ENCODE results near the gene KMT2E. TPM values are rescaled to one million over a fixed set of nuclear protein-coding genes. Genes with fewer than 3 reads are reported as not detected.
"Not testable (repeated sequence)": the region's sequence is repeated elsewhere in the genome, so short reads cannot be mapped to it uniquely, and the experiment has no call there.

KMT2E gene
- total RNA-seq, 2 experiments from 2014 or later = 63.3 to 63.4 TPM

DNA sequence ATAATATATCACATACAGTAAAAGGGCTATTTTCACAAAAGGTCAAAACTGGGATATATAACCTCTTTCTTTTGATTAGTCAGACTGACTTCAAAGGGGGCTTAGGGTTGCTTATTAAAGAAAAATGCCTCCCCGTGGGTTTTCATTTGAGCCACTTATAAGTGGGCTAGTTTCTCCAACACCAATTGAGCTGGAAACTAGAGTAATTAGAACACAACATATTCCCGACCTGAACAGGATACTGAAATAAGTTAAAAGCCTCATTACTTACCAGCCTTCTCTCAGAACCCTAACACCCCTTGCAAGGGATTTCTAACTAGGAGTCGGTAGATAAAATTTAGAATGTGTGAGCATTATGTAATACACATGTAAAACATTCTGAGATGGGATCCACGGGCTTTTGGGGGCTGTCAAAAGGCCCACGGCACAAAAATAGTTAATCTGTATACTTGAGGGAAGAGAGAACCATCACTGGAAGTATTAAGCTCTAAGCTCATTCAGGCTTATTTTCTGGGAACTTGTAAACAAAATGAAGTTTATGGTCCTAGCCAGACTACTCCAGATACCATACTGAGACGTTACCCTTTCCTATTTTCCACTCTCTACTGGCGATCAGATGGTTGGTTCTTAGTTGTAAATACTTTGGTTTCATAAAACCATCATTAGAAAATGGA lies 29.3 kb upstream of the KMT2E start:
- Mint-ChIP-seq H3K4me1 (ENCODE audit: low read depth) (peaks cover 60% of the 10 kb centered on the region), H3K9me3 (no peaks in the 10 kb centered on the region), H3K27ac (peak overlapping the region; percentile 100), H3K4me3 (peak overlapping the region; percentile 98), H3K36me3 (ENCODE audit: low read depth) (peaks cover 5% of the 10 kb centered on the region), H3K27me3 (ENCODE audit: low read depth) (no peaks in the 10 kb centered on the region)
- DNase-seq = no peak
- intact Hi-C loops (cut with micrococcal nuclease) = loop anchor here (2.0 to 5.0 kb wide), 2 partner anchors 18 to 548 kb away; partner anchors contain the start of gene RINT1
- CTCF ChIA-PET = interaction anchor here (0.6 to 8.3 kb wide), 4 partner anchors 17 to 504 kb away, joined by 3 to 140 read pairs (median 7); partner anchors contain the start of gene KMT2E

GRCh38 chr7:104985259-104985617 lies 28.8 kb upstream of the KMT2E start:
- intact Hi-C loops (cut with micrococcal nuclease) = loop anchor here (2.0 kb wide), 1 partner anchor 18 kb away; no protein-coding TSS in a partner anchor
- Mint-ChIP-seq H3K4me3 (no peak overlapping the region), H3K27me3 (ENCODE audit: low read depth) (no peaks in the 10 kb centered on the region), H3K27ac (peak overlapping the region; percentile 9), H3K9me3 (no peaks in the 10 kb centered on the region), H3K4me1 (ENCODE audit: low read depth) (peaks cover 60% of the 10 kb centered on the region), H3K36me3 (ENCODE audit: low read depth) (peaks cover 7% of the 10 kb centered on the region)
- CTCF ChIA-PET = interaction anchor here (0.6 to 8.3 kb wide), 2 partner anchors 26 to 67 kb away, joined by 7 to 140 read pairs; partner anchors contain the start of gene KMT2E
- no peak for DNase-seq

DNA sequence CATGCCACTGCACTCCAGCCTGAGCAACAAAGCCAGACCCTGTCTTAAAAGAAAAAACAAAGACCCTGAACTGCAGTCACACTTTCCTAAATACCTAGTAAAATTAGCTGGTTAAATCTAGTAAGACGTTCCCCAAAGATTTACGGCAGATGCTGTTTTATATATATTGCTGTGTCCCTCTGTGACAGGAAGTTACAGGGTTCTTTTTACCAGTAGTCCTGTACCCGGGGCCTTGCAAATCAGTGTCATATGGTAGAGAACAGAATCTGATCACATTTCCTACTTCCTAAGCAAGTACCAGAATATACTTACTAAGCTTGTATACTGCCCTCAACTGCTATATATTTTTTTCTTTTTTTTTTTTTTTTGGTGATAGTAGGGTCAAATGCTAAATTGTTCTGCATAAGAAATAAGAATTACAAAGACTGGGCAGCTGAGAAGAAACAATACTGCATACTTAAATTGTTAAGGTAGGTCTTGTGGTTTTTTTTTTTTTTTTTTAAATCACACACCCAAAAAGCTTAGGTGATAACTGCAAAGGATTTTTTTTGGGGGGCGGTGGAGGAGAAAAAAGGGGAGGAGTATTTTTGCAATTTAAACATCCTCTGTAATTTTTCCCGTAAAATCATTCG lies 27.3 kb upstream of the KMT2E start:
- Mint-ChIP-seq H3K36me3 (ENCODE audit: low read depth) (peaks cover 13% of the 10 kb centered on the region), H3K4me1 (ENCODE audit: low read depth) (peaks cover 54% of the 10 kb centered on the region), H3K9me3 (no peaks in the 10 kb centered on the region), H3K4me3 (no peak overlapping the region), H3K27ac (no peak overlapping the region), H3K27me3 (ENCODE audit: low read depth) (no peaks in the 10 kb centered on the region)
- CTCF ChIA-PET = interaction anchor here (0.6 to 1.0 kb wide), 2 partner anchors 11 to 61 kb away, joined by 4 read pairs; no protein-coding TSS in a partner anchor
- intact Hi-C loops (cut with micrococcal nuclease) = no loop called here
- no peak for DNase-seq

GRCh38 chr7:104987403-104987802 lies 26.6 kb upstream of the KMT2E start:
- peaks cover 54% of the 10 kb centered on the region for H3K4me1 Mint-ChIP-seq (ENCODE audit: low read depth)
- H3K4me3 Mint-ChIP-seq; H3K27me3 Mint-ChIP-seq (ENCODE audit: low read depth); H3K27ac Mint-ChIP-seq; intact Hi-C loops (cut with micrococcal nuclease); H3K9me3 Mint-ChIP-seq; DNase-seq: not testable (repeated sequence)
- H3K36me3 Mint-ChIP-seq (ENCODE audit: low read depth) = peaks cover 16% of the 10 kb centered on the region
- CTCF ChIA-PET = interaction anchor here (0.6 to 1.0 kb wide), 2 partner anchors 11 to 62 kb away, joined by 4 read pairs; no protein-coding TSS in a partner anchor

GRCh38 chr7:104990983-104991382 lies 23.0 kb upstream of the KMT2E start:
- peaks cover 63% of the 10 kb centered on the region for H3K4me1 Mint-ChIP-seq (ENCODE audit: low read depth)

DNA sequence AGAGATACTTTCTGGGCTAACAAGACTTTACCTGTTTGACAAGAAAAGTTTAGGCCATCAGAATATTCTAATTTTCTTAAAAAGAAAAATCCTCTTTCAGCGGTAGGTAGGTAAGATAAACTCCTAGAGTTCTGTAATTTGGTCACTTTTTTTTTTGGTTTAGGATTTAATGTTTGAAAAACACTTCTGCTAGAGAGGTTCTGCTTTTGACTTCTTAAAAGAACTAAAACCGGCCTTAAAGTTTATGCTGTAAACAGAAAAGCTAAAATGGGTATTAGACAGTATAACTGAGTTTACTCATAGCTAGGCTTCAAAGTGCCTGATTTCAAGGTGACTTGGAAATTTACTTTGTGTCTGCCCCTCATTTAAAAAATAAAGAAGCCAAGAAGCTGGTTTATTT lies 21.7 kb upstream of the KMT2E start:
- Mint-ChIP-seq H3K27ac (peak overlapping the region; percentile 28), H3K36me3 (ENCODE audit: low read depth) (peaks cover 32% of the 10 kb centered on the region), H3K4me1 (ENCODE audit: low read depth) (peaks cover 67% of the 10 kb centered on the region), H3K27me3 (ENCODE audit: low read depth) (no peaks in the 10 kb centered on the region), H3K9me3 (no peaks in the 10 kb centered on the region), H3K4me3 (no peak overlapping the region)
- intact Hi-C loops (cut with micrococcal nuclease) = no loop called here
- DNase-seq = no peak
- CTCF ChIA-PET = interaction anchor here (0.6 to 1.3 kb wide), 2 partner anchors 11 to 338 kb away, joined by 3 read pairs; no protein-coding TSS in a partner anchor

More at GRCh38 chr7:104990983-104991382, 23.0 kb upstream of the KMT2E start:
- Mint-ChIP-seq H3K36me3 (ENCODE audit: low read depth) (peaks cover 27% of the 10 kb centered on the region), H3K27me3 (ENCODE audit: low read depth) (no peaks in the 10 kb centered on the region), H3K4me3 (no peak overlapping the region), H3K27ac (no peak overlapping the region), H3K9me3 (no peaks in the 10 kb centered on the region)
- CTCF ChIA-PET = interaction anchor here (0.6 to 0.9 kb wide), 3 partner anchors 20 to 68 kb away, joined by 3 read pairs; no protein-coding TSS in a partner anchor
- intact Hi-C loops (cut with micrococcal nuclease) = no loop called here
- no peak for DNase-seq

GRCh38 chr7:104993217-104993862 lies 20.7 kb upstream of the KMT2E start:
- intact Hi-C loops (cut with micrococcal nuclease) = no loop called here
- Mint-ChIP-seq H3K36me3 (ENCODE audit: low read depth) (peaks cover 31% of the 10 kb centered on the region), H3K9me3 (no peaks in the 10 kb centered on the region), H3K4me3 (no peak overlapping the region), H3K27me3 (ENCODE audit: low read depth) (no peaks in the 10 kb centered on the region), H3K4me1 (ENCODE audit: low read depth) (peaks cover 68% of the 10 kb centered on the region), H3K27ac (no peak overlapping the region)
- DNase-seq = no peak
- CTCF ChIA-PET = interaction anchor here (0.6 to 1.3 kb wide), 2 partner anchors 15 to 337 kb away, joined by 3 read pairs; no protein-coding TSS in a partner anchor

DNA sequence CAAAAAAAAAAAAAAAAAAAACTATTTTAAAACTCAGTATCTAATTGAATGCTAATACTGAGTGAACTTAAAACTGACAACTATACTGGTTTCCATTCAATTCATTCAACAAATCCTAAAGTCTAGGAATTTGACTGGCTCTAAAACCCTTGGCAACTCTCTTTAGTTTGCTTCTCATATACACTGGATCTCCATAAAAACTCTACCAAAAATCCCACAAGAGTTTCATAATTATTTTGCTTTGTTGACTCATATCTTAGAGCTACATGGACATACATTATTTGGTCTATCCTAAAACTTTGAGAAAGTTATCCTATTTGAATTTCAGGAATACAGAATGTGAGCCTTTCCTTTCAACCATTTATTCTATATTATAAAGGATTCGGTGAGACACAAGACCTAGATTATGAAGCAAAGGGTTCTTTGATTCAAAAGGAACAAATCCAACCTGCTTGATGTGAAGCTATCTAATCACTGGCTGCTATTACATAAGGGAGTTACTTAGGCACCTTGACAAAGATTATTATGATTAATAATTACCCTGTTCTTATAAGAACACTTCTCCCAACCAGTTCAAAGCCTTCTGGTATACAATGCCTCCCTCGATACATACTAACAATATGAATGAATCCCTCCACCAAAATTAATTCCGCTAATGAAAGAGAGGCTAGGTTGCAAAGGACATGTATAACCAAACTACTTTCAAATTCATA lies 15.8 kb upstream of the KMT2E start:
- H3K4me1 Mint-ChIP-seq (ENCODE audit: low read depth) = peaks cover 94% of the 10 kb centered on the region
- intact Hi-C loops (cut with micrococcal nuclease) = no loop called here
- H3K36me3 Mint-ChIP-seq (ENCODE audit: low read depth) = peaks cover 35% of the 10 kb centered on the region
- CTCF ChIA-PET = interaction anchor here (0.6 to 1.6 kb wide), 2 partner anchors 11 to 17 kb away, joined by 4 to 6 read pairs; no protein-coding TSS in a partner anchor
- no peak for DNase-seq
- peak overlapping the region; percentile 1 for H3K27ac Mint-ChIP-seq
- no peaks in the 10 kb centered on the region for H3K27me3 Mint-ChIP-seq (ENCODE audit: low read depth)
- H3K9me3 Mint-ChIP-seq = no peaks in the 10 kb centered on the region
- H3K4me3 Mint-ChIP-seq = no peak overlapping the region

DNA sequence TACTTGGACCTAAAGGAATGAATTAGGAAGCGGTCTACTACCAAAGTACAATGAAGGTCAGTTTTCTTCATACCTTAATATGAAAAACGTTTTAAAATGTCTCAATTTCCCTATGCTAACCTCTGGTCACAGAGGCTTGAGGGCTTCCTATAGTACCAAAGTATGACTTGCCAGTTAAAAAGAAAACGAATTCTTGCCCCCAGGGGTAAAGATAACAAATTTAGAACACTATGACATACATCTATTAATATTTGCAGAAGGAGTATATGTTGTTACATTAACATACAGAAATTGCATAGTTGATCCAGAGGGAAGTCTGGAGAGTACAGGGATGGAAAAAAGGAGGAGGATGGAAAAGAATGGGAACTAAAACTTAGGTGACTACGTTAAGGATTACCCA lies 13.8 kb upstream of the KMT2E start:
- Mint-ChIP-seq H3K36me3 (ENCODE audit: low read depth) (peaks cover 30% of the 10 kb centered on the region), H3K27me3 (ENCODE audit: low read depth) (no peaks in the 10 kb centered on the region), H3K27ac (peak overlapping the region; percentile 63), H3K4me3 (no peak overlapping the region), H3K4me1 (ENCODE audit: low read depth) (peaks cover 93% of the 10 kb centered on the region), H3K9me3 (no peaks in the 10 kb centered on the region)
- CTCF ChIA-PET = no interaction called here
- intact Hi-C loops (cut with micrococcal nuclease) = no loop called here
- no peak for DNase-seq

DNA sequence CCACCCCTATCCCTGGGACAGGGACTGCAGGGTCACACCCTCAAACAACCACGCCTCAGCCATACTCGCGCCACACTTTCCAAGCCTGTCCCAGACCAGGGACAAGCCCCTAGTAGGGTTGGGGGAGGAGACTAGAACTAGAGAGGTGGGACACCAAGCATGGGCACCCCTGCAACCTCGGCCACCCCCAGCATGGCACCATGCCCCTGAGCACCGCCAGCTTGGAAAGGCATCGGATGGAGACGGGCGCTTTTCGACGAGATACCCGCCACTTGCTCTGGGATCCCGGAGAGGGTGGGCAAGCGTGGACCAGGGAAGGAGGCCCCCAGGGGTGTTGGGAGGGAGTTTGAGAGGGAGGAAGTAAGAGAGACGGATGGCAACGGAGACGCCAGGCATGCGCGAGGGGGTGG lies 13.1 kb upstream of the KMT2E start:
- CTCF ChIA-PET = interaction anchor here (1.3 to 1.9 kb wide), 3 partner anchors 11 to 19 kb away, joined by 3 to 13 read pairs (median 7); no protein-coding TSS in a partner anchor
- no peaks in the 10 kb centered on the region for H3K9me3 Mint-ChIP-seq

GRCh38 chr7:105001652-105002184 lies 12.3 kb upstream of the KMT2E start:
- peaks cover 27% of the 10 kb centered on the region for H3K36me3 Mint-ChIP-seq (ENCODE audit: low read depth)
- H3K9me3 Mint-ChIP-seq = no peaks in the 10 kb centered on the region
- peak overlapping the region; percentile 18 for H3K27ac Mint-ChIP-seq
- no peak for DNase-seq
- no peak overlapping the region for H3K4me3 Mint-ChIP-seq
- H3K4me1 Mint-ChIP-seq (ENCODE audit: low read depth) = peaks cover 89% of the 10 kb centered on the region
- H3K27me3 Mint-ChIP-seq (ENCODE audit: low read depth) = no peaks in the 10 kb centered on the region
- CTCF ChIA-PET = interaction anchor here (1.3 to 1.9 kb wide), 3 partner anchors 12 to 20 kb away, joined by 3 to 13 read pairs (median 7); no protein-coding TSS in a partner anchor
- intact Hi-C loops (cut with micrococcal nuclease) = loop anchor here (2.0 kb wide), 1 partner anchor 17 kb away; no protein-coding TSS in a partner anchor

More for the DNA sequence above, 13.1 kb upstream of the KMT2E start:
- Mint-ChIP-seq H3K36me3 (ENCODE audit: low read depth) (peaks cover 28% of the 10 kb centered on the region), H3K27me3 (ENCODE audit: low read depth) (no peaks in the 10 kb centered on the region), H3K4me3 (no peak overlapping the region), H3K27ac (peak overlapping the region; percentile 18), H3K4me1 (ENCODE audit: low read depth) (peaks cover 88% of the 10 kb centered on the region)
- no peak for DNase-seq
- intact Hi-C loops (cut with micrococcal nuclease) = no loop called here

Measured in activated naive CD4-positive, alpha-beta T cell treated with anti-CD3 and anti-CD28 coated beads for 36 hours (primary cell).